ENCODE measurements around the gene APOF.
"Not testable (repeated sequence)": the region's sequence is repeated elsewhere in the genome, so short reads cannot be mapped to it uniquely, and the experiment has no call there.

APOF gene

GRCh38 chr12:56373515-56373914 lies 10.9 kb upstream of the APOF start:
- no peak for DNase-seq

GRCh38 chr12:56366948-56367347 lies 4.3 kb upstream of the APOF start:
- DNase-seq, result no peak

- DNase-seq, result no peak
These were observed 1.0 kb downstream of the APOF start for GRCh38 chr12:56361487-56362129.

GRCh38 chr12:56359851-56360767 lies 2.5 kb downstream of the APOF start, which contains the start of gene STAT2:
Gene STAT2 (minus strand): TSS chr12:56360107. CDS start chr12:56356571, 3,536 bp downstream.
- DNase-seq, result peak; percentile 99 to 100 (median 99)

- peak; percentile 49 to 77 (median 62) for DNase-seq
These were observed 3.7 kb downstream of the APOF start for GRCh38 chr12:56358836-56359532.

GRCh38 chr12:56351325-56351724 lies 11.3 kb downstream of the APOF start:
- DNase-seq, result no peak

- no peak for DNase-seq
These were observed 12.0 kb downstream of the APOF start for GRCh38 chr12:56350662-56351061.

- DNase-seq, result no peak
These were observed 13.9 kb downstream of the APOF start for GRCh38 chr12:56348776-56349175.

- not testable (repeated sequence) for DNase-seq
These were observed 15.4 kb downstream of the APOF start for GRCh38 chr12:56347255-56347654.

- peak in 2 of 4 experiments; percentile 24 to 40 for DNase-seq
These were observed 16.0 kb downstream of the APOF start for GRCh38 chr12:56346675-56347074.

GRCh38 chr12:56342290-56342689 lies 20.4 kb downstream of the APOF start:
- DNase-seq, result not testable (repeated sequence)

- no peak for DNase-seq
These were observed 21.0 kb downstream of the APOF start for GRCh38 chr12:56341616-56342015.

- no peak for DNase-seq
These were observed 23.6 kb downstream of the APOF start for GRCh38 chr12:56339158-56339422.

- peak in 3 of 4 experiments; percentile 26 to 49 (median 35) for DNase-seq
These were observed 24.1 kb downstream of the APOF start, which contains the start of gene IL23A for GRCh38 chr12:56338308-56339157. Gene IL23A (plus strand): TSS chr12:56338884. CDS start chr12:56339045, 161 bp downstream.

- DNase-seq, result peak; percentile 30 to 67 (median 58)
These were observed 24.9 kb downstream of the APOF start for GRCh38 chr12:56337753-56338251.

GRCh38 chr12:56336361-56337167 lies 26.1 kb downstream of the APOF start:
- DNase-seq, result peak; percentile 82 to 91 (median 90)

GRCh38 chr12:56335527-56335926 lies 27.1 kb downstream of the APOF start:
- DNase-seq, result not testable (repeated sequence)

GRCh38 chr12:56334490-56334793 lies 28.2 kb downstream of the APOF start:
- no peak for DNase-seq

- DNase-seq, result peak; percentile 97 to 99 (median 98)
These were observed 28.8 kb downstream of the APOF start, which contains the start of gene PAN2 for GRCh38 chr12:56333679-56334489. Gene PAN2 (minus strand): TSS chr12:56334000. CDS start chr12:56333094, 906 bp downstream.

GRCh38 chr12:56333197-56333678 lies 29.4 kb downstream of the APOF start:
- DNase-seq, result no peak
